HL-60 (cell line): ENCODE results near the gene C5orf58.

Experiments used
- DNase-seq, 2 experiments: peaks; one replicate each; pipeline ENCODE4 v3.0.0-alpha.2; 2010 to 2020; ENCODE audit warnings: low read depth in 1 of 2, low spot score in 1 of 2
- H3K27ac ChIP-seq: fragments of 250-450 bp; sonication (Bioruptor Pico); replicated peaks from 2 replicates; pipeline ENCODE4 v1.5.1; 2020; ENCODE audit warnings: mild to moderate bottlenecking, moderate library complexity
- H3K27me3 ChIP-seq: fragments of 250-450 bp; sonication (Bioruptor Pico); 2 replicates; pipeline ENCODE4 v1.5.1; 2021; ENCODE audit warnings: mild to moderate bottlenecking, moderate library complexity; ENCODE audit not compliant: insufficient read depth, poor library complexity, severe bottlenecking
- H3K4me3 ChIP-seq: replicated peaks from 2 replicates; pipeline ENCODE4 v1.5.1; 2011; ENCODE audit warnings: mild to moderate bottlenecking, control low read depth, low read length; ENCODE audit not compliant: insufficient read depth
- GABPA ChIP-seq: IDR thresholded peaks from 2 replicates; pipeline ENCODE4 v1.6.1; 2012; ENCODE audit warnings: low read depth
- POLR2AphosphoS5 ChIP-seq: IDR thresholded peaks from 2 replicates; pipeline ENCODE4 v1.6.1; 2012; ENCODE audit warnings: low read depth
- SPI1 ChIP-seq: IDR thresholded peaks from 2 replicates; pipeline ENCODE4 v1.6.1; 2012; ENCODE audit warnings: low read depth, mild to moderate bottlenecking, borderline replicate concordance
- TF ChIP-seq, protein P1 (sequence below): IDR thresholded peaks from one replicate; pipeline ENCODE4 v1.5.1; 2011; ENCODE audit warnings: low read length, control low read depth, inconsistent platforms; ENCODE audit not compliant: insufficient read depth
- TF ChIP-seq, protein P2 (sequence below): IDR thresholded peaks from 2 replicates; pipeline ENCODE4 v1.6.1; 2012; ENCODE audit warnings: low read depth; ENCODE audit not compliant: insufficient replicate concordance

Gene C5orf58

DNA sequence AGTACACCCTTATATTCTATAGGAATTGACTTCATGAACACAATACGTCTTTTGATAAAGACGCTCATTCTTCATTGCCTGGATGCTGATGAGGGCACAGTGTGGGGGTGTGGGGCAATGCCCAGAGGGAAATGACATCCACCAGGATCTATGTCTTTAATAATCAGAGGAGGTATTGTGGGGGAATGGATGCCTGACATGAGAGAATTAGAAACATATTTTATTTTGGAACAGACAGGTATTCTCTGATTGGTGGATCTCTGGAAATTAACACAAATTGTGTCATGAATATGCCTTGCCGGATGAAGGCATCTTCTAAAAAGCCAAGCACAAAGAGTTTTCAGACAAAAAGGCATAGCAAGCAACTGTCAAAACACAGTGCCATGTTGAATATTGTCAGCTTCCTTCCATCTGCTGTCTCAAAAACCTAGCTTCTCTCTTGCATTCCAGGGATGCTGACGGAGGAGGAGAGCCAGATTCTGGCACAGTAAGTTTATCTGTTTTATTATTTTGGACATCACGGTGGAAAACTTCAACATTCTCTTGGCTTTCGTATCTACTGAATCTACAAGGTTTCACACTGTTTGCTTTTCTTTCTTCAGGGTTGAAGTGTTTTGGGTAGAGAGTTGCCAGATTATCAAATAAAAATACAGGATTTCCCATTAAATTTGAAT lies 3.9 kb upstream of the C5orf58 start:
- no peak for TF ChIP-seq GABPA
- TF ChIP-seq, protein P1, sequence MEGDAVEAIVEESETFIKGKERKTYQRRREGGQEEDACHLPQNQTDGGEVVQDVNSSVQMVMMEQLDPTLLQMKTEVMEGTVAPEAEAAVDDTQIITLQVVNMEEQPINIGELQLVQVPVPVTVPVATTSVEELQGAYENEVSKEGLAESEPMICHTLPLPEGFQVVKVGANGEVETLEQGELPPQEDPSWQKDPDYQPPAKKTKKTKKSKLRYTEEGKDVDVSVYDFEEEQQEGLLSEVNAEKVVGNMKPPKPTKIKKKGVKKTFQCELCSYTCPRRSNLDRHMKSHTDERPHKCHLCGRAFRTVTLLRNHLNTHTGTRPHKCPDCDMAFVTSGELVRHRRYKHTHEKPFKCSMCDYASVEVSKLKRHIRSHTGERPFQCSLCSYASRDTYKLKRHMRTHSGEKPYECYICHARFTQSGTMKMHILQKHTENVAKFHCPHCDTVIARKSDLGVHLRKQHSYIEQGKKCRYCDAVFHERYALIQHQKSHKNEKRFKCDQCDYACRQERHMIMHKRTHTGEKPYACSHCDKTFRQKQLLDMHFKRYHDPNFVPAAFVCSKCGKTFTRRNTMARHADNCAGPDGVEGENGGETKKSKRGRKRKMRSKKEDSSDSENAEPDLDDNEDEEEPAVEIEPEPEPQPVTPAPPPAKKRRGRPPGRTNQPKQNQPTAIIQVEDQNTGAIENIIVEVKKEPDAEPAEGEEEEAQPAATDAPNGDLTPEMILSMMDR = no peak
- no peak for TF ChIP-seq POLR2AphosphoS5
- TF ChIP-seq SPI1 = no peak
- TF ChIP-seq, protein P2, sequence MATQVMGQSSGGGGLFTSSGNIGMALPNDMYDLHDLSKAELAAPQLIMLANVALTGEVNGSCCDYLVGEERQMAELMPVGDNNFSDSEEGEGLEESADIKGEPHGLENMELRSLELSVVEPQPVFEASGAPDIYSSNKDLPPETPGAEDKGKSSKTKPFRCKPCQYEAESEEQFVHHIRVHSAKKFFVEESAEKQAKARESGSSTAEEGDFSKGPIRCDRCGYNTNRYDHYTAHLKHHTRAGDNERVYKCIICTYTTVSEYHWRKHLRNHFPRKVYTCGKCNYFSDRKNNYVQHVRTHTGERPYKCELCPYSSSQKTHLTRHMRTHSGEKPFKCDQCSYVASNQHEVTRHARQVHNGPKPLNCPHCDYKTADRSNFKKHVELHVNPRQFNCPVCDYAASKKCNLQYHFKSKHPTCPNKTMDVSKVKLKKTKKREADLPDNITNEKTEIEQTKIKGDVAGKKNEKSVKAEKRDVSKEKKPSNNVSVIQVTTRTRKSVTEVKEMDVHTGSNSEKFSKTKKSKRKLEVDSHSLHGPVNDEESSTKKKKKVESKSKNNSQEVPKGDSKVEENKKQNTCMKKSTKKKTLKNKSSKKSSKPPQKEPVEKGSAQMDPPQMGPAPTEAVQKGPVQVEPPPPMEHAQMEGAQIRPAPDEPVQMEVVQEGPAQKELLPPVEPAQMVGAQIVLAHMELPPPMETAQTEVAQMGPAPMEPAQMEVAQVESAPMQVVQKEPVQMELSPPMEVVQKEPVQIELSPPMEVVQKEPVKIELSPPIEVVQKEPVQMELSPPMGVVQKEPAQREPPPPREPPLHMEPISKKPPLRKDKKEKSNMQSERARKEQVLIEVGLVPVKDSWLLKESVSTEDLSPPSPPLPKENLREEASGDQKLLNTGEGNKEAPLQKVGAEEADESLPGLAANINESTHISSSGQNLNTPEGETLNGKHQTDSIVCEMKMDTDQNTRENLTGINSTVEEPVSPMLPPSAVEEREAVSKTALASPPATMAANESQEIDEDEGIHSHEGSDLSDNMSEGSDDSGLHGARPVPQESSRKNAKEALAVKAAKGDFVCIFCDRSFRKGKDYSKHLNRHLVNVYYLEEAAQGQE = no peak
- DNase-seq = no peak
- H3K27me3 ChIP-seq = no peaks in the 10 kb centered on the region
- H3K4me3 ChIP-seq = no peak overlapping the region
- H3K27ac ChIP-seq = no peak overlapping the region

DNA sequence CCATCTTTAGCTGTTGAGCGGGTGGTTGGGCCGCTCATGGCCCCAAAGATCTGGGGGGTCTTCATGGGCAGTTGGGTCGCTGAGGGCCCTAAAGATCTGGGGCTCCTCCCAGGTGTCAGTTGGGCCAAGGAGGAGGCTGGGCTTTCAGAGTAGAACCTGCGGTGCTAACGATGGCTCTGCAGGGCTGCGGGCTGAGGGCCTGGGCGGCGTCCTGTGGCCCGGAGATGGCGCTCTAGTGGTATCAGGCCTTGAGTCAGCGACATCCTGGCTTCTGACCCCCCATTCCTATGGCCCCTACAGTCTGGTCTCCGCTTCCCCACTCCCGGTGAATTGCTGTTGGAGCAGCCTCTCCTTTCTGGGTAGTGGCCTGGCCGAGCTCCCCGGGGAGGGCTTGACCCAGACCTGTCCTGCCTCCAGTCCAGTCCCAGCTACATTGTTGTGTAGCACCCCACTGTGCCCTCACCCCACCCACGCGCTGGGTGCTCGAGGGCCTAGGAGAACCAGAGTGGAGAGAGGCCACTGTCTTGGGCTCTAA lies 640 bp downstream of the C5orf58 start:
- no peak overlapping the region for H3K27ac ChIP-seq
- H3K27me3 ChIP-seq = no peaks in the 10 kb centered on the region
- no peak overlapping the region for H3K4me3 ChIP-seq
- DNase-seq = no peak
- TF ChIP-seq, protein P2 = no peak
- TF ChIP-seq SPI1 (no peak), GABPA (no peak), POLR2AphosphoS5 (no peak)
- TF ChIP-seq, protein P1 = no peak

DNA sequence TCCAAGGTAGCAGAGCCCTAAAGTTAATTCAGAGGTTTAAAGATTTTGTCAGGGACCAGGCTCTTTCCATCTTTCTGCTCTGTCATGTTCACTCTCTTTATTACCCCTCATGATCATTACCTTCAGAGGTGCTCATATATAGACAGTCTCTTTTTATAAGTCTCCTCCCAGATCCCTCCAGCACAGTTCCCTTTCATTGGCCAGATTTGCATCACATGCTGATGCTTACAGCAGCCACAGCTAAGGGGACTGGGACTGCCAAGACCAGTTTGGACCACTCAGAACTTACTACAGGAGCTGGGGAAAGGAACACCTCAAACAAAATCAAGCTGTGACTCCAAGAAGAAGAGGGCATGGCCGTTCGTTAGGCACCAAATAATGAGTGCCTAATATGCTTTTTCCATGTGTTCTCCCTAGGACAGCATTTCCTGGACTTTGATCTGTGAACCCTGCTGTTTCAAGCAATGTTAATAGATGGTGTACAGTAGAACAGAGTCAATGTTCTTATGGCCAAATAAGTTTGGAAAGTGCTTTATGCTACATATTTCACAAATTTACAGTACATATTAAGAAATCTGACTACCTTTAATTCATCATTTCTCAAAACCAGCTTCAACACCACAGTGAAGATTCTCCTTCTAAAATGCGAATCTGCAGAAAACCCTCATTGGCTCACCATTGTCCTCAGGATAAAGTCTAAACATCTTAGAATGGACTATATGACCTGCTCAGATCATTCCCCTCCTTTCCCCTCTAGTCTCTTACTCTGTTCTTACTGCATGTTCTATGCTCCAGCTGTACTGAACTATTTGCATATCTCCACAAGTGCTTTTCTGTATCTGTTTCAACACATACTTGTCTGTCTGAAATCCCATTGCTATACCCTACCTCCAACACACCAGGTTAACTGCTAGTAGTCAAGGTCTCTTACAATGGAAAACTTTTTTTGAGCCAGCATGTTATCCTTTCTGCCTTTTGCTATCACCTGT lies 3.4 kb downstream of the C5orf58 start:
- DNase-seq = no peak
- Histone ChIP-seq H3K27ac (no peak overlapping the region), H3K4me3 (no peak overlapping the region), H3K27me3 (no peaks in the 10 kb centered on the region)
- TF ChIP-seq SPI1 = no peak
- TF ChIP-seq, protein P2 = no peak
- TF ChIP-seq, protein P1 = no peak
- TF ChIP-seq POLR2AphosphoS5 = no peak
- no peak for TF ChIP-seq GABPA
